Activated T-cell treated with anti-CD3 and anti-CD28 coated beads, Interleukin-2, amount 50 U/mL, for 48 hours (primary cell): ENCODE measurements around the gene MYEF2.

ENCODE experiments used
- DNase-seq, 2 experiments: peaks; one replicate each; pipeline ENCODE4 v3.0.0-alpha.2; 2020

The MYEF2 gene

GRCh38 chr15:48143856-48144255 is 34.2 kb downstream of the MYEF2 start:
- DNase-seq = no peak

- no peak for DNase-seq
Observed at GRCh38 chr15:48132874-48133273, 45.2 kb downstream of the MYEF2 start.

GRCh38 chr15:48131324-48131723 is 46.8 kb downstream of the MYEF2 start:
- no peak for DNase-seq

GRCh38 chr15:48126667-48127355 is 51.3 kb downstream of the MYEF2 start:
- DNase-seq = no peak

DNA sequence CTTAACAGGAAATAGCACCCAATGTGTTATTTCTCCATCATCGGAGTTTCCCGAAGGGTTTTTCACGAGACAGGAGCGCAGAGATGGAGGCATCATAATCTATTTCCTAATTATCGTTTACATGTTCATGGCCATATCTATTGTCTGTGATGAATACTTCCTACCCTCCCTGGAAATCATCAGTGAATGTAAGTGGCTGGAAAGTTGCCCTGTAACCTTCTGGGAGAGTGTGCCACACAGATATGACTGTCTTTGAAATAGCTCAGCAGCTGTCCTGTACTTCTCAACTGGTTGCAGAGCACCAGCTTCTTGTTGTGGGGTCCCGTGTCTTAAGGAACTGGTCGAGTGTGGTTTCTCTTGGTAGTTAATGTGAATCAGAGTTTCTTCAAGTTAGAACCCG is 56.2 kb downstream of the MYEF2 start:
- no peak for DNase-seq

GRCh38 chr15:48120745-48121144 is 57.4 kb downstream of the MYEF2 start, which contains the start of gene SLC24A5:
Gene SLC24A5, plus strand, starts transcription at chr15:48120990. Its CDS starts 55 bp downstream, at chr15:48121045.
- DNase-seq = no peak

DNA sequence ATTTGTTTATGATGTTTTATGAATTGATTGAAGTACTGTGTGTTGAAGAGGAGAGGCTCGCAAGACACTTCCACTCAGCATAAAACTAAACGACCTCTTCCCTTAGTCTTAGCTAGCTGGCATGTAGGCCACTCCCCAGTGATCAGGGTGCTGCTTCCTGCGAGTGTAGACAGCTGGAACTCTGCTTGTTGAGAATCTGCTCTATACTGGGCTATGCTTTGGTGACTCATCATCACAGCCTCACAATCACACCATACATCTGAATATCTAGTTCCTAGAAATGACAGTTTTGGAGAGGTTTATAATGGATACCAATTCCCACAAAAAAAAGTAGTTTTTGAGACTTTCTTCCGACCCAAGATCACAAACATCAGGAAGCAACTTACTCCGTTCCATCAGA is 58.8 kb downstream of the MYEF2 start:
- no peak for DNase-seq

- no peak for DNase-seq
Observed at GRCh38 chr15:48112242-48112641, 65.9 kb downstream of the MYEF2 start.

DNA sequence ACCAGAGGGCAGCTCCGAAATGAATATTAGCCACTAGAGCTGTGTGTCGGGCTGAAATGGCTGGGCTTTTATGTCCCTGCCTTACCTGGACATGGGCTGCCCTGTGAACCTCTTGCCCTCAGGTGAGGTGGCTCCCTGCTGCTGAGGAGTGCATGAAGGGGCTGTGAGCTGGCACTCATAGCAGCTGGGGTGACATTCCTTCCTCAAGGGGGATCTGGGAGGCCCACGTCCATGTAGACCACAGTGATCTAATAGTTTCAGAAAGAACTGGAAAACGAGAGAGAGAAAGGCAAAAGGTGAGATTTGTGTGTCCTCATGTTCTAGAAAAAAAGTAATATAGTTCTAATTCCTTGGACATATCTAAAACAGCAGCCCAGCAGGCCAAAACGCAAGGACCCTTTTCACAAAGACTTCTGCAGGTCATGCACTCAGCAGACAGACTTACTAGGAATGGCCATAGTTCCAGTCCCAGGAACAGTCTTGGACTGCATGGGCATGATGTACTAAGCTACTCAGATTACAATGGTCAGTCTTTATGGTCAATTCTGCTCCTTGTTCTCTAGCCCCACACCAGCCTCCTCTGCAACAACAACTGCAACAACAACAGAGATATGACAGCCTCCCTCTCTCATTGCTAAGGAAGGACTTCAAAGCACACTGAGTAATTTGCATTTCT is 68.1 kb downstream of the MYEF2 start:
- no peak for DNase-seq

- no peak for DNase-seq
Observed at GRCh38 chr15:48109212-48109611, 68.9 kb downstream of the MYEF2 start.

DNA sequence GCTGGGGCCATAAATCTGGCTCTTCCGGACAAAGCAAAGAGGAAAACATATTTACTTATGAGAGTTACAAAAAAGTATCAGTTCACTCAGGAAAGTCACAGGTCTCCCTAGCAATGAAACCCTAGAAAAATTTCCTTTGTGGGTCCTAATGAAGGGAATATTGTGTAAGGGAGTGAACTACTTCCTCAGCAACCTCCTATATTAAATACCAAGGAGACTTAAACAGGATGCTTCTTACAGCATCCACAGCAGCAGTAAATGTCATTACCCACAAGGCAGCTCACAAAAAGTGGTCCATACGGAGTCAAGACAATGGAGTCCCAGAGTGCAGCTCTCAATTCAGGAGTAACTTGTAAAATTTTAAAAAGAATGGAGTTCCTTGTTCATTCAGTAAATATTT is 72.2 kb downstream of the MYEF2 start:
- no peak for DNase-seq

- no peak for DNase-seq
Observed at GRCh38 chr15:48103647-48104046, 74.4 kb downstream of the MYEF2 start.

DNA sequence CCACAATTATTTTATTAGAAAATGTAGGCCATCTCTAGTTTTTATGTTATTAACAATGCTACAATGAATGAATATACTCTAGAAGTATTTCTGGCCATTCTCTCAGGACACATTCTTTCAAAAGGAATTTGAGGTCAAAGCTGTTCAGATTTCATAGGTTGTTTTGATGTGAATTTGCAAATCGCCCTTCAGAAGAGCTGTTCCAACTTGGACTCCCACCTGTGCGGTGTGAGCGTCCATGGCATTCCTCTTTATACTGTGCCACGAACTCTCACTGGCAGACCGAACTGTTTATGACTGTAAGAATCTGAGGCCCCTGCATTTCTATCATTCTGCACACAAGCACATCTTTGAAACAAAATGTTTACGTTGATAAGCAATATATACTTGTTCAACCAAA is 75.9 kb downstream of the MYEF2 start:
- no peak for DNase-seq

- DNase-seq = no peak
Observed at GRCh38 chr15:48101376-48101961, 76.6 kb downstream of the MYEF2 start.

DNA sequence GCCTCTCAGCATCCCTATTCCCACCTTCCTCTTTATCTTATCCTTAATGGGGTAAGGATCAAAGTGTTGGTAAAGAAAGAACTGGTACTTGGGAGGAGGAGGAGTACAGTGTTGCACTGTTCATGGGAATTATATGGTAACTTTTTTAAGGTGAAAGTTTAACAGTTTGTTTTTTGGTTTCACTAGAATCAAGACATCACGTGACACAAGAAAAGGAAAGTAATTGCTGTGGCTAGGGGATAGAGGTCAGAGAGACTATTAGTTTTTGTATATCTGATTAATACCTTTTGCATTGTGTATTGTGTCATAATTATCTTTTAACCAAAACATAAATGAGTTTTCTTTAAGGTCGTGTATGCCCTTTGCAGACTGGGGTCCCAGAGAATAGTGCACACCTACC is 80.8 kb downstream of the MYEF2 start:
- no peak for DNase-seq

DNA sequence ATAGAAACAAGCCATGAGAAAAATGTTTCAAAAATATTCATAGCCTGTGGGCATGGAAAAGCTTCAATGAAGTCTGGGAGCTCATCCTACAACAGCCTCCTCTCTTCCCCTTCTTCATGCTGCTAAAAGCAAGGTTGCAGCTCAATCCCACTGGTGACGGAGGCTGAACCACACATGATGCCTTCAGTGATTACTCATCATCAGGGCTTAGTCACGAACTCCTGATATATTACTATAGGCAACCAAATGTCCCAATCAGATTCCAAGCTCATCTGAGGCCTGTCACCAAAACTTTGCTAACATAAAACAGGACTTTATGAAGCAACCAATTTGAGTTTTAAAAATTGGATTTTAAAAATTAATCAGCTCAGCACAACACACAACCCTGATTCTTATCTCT is 81.3 kb downstream of the MYEF2 start:
- DNase-seq = no peak

DNA sequence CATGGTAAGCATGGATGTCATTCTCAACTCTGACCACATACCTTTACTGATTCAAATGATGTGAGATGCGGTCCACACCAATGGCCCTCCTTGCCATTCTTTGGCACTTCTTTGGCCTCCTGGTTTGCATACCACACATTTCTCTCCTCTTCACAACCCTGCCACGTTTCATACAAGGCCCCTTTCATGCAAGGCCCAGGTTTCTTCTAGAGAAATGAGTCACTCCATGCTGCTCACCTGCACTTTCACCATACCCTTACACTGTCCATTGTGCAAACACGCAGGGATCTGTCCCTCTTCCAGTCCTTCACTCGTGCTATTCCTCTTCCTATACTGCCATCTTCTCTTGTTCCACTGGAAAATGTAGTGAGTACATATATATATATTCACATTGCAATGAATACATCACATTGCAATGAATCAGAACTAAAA is 81.7 kb downstream of the MYEF2 start:
- DNase-seq = no peak

GRCh38 chr15:48091522-48091921 is 86.6 kb downstream of the MYEF2 start:
- DNase-seq = no peak

GRCh38 chr15:48090666-48091065 is 87.4 kb downstream of the MYEF2 start:
- no peak for DNase-seq

DNA sequence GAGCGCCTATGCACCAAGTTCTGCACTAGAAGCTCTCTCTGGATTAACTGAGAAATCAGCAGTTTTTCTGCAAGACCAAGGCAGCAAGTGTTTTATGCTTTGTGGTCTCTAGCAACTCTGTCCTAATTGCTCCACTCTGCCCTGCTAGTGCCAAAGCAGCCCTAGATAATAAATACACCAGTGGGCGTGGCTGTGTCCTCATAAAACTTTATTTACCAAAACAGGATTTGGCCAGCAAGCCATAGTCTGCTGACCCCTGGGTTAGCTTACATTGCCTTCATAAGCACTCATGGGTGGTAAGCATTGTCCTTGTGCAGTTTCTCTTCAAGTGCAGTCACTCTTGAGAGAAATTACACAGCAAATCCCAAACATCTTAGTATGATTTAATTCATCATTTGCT is 88.0 kb downstream of the MYEF2 start:
- no peak for DNase-seq

DNA sequence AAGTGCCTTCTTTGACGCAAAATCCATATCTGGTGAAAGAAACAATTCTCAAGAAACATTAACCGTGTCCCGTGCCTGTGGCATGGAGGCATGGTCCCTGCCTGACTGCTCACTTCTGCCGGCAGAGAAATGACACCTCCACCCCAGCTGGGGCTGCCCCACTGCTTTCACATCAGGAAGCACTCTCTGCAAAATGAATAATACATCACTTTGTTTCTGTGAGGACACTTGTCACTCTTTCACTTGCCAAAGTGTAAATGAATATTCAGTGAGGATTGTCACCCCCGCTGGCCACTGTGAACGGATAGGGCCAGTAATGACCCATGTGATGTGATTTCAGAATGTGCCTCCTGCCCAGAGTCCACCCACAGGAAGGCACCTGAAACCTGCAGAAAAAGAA is 88.4 kb downstream of the MYEF2 start:
- no peak for DNase-seq

GRCh38 chr15:48087844-48088243 is 90.3 kb downstream of the MYEF2 start:
- no peak for DNase-seq

- no peak for DNase-seq
Observed at GRCh38 chr15:48086576-48086975, 91.5 kb downstream of the MYEF2 start.

GRCh38 chr15:48086133-48086532 is 92.0 kb downstream of the MYEF2 start:
- DNase-seq = no peak

GRCh38 chr15:48085591-48085930 is 92.5 kb downstream of the MYEF2 start:
- DNase-seq = no peak
